K562 (cell line): ENCODE results near the gene CSTB. TPM values are rescaled to one million over a fixed set of nuclear protein-coding genes. Genes with fewer than 3 reads are reported as not detected.
A peak's percentile ranks its signal among the peaks of the same experiment; 100 is the strongest.

Source experiments
- CHD7 ChIP-seq: fragments of 200-600 bp; sonication (generic); IDR thresholded peaks from one replicate; pipeline ENCODE4 v1.6.1; 2012; ENCODE audit warnings: mild to moderate bottlenecking, low read depth, low read length, inconsistent platforms
- HBP1 ChIP-seq: fragments of 450-650 bp; formaldehyde crosslinking; IDR thresholded peaks from 2 replicates; pipeline ENCODE4 v1.4.0; 2022; ENCODE audit warnings: missing genetic modification characterization
- HMBOX1 ChIP-seq: sonication (generic); IDR thresholded peaks from 2 replicates; pipeline ENCODE4 v1.6.1; 2016
- HOMEZ ChIP-seq: fragments of 250-450 bp; sonication (Bioruptor Pico); IDR thresholded peaks from 2 replicates; pipeline ENCODE4 v1.4.0; 2020; ENCODE audit warnings: mild to moderate bottlenecking, moderate library complexity
- KDM5B ChIP-seq: fragments of 200-600 bp; sonication (generic); IDR thresholded peaks from 2 replicates; pipeline ENCODE4 v1.6.1; 2012; ENCODE audit warnings: low read depth, mild to moderate bottlenecking, moderate library complexity, low read length, control low read depth, inconsistent platforms; ENCODE audit not compliant: insufficient replicate concordance
- POLR2AphosphoS5 ChIP-seq: IDR thresholded peaks from 2 replicates; pipeline ENCODE4 v1.6.1; 2011; ENCODE audit warnings: mild to moderate bottlenecking, low read depth, low read length, moderate library complexity; ENCODE audit not compliant: control insufficient read depth, insufficient read depth
- ZNF324 ChIP-seq: fragments of 250-450 bp; sonication (Bioruptor Pico); IDR thresholded peaks from 2 replicates; pipeline ENCODE4 v1.4.0; 2020; ENCODE audit warnings: mild to moderate bottlenecking
- ZNF507 ChIP-seq: conservative IDR thresholded peaks from 2 replicates; pipeline ENCODE4 v1.6.1; 2017; ENCODE audit warnings: missing genetic modification characterization, missing compliant biosample characterization
- ZNF512 ChIP-seq: IDR thresholded peaks from 2 replicates; pipeline ENCODE4 v1.6.1; 2016; ENCODE audit warnings: missing genetic modification characterization, missing compliant biosample characterization
- polyA plus RNA-seq, 8 experiments: library from polyadenylated mRNA; depleted of rRNA in 4 of 8; stranded (reverse) in 5 of 8; unstranded in 3 of 8; fragments of >200 nt; fragmentation: Nextera tagmentation in 2 of 8; fragmentation: Illumina TruSeq in 1 of 8; extraction: Ambion mirVana in 2 of 8; extraction: Trizol in 1 of 8; gene quantifications; 2 replicates each; pipeline versions ENCODE4 v1.2.1 to v1.2.3, GENCODE V29; 2011 to 2014; ENCODE audit warnings: inconsistent platforms in 1 of 8, missing spikeins in 1 of 8
- total RNA-seq, 7 experiments: library from RNA; depleted of rRNA in 6 of 7; stranded (reverse); fragments of >200 nt in 6 of 7; fragmentation: Illumina TruSeq in 2 of 7; extraction: Trizol in 2 of 7; gene quantifications; 2 replicates each; pipeline versions ENCODE4 v1.2.1 to v1.2.3, GENCODE V29; 2011 to 2021; ENCODE audit warnings: low replicate concordance in 1 of 7

The CSTB gene
- total and polyA plus RNA-seq, 9 of the 15 experiments (the other 6 are each of a cell fraction or from before 2014, with no cell fraction given) = 12.4 to 65.0 (median 31.7) TPM

- TF ChIP-seq CHD7 (no peak), POLR2AphosphoS5 (peak; percentile 71), HBP1 (no peak), KDM5B (peak; percentile 84), ZNF512 (tag) (no peak), ZNF324 (CRISPR knock-in tag) (no peak), HOMEZ (CRISPR knock-in tag) (no peak), HMBOX1 (no peak), ZNF507 (tag) (no peak)
Measured at GRCh38 chr21:43789276-43790009, 13.3 kb upstream of the CSTB start, which contains the start of gene RRP1 (continued).
